VCaP (cell line): Measurements from ENCODE around the gene EIF2S2.

Source experiments
- H3K27ac ChIP-seq: fragments of 450-650 bp; 2 replicates; pipeline ENCODE4 v1.5.1; 2017
- CTCF ChIP-seq: fragments of 450-650 bp; conservative IDR thresholded peaks from 2 replicates; pipeline ENCODE4 v1.5.1; 2017; ENCODE audit warnings: mild to moderate bottlenecking, moderate library complexity

The EIF2S2 gene

GRCh38 chr20:34072778-34073177 lies 39.3 kb downstream of the EIF2S2 start:
- no peak overlapping the region for H3K27ac ChIP-seq
- TF ChIP-seq CTCF, result no peak

DNA sequence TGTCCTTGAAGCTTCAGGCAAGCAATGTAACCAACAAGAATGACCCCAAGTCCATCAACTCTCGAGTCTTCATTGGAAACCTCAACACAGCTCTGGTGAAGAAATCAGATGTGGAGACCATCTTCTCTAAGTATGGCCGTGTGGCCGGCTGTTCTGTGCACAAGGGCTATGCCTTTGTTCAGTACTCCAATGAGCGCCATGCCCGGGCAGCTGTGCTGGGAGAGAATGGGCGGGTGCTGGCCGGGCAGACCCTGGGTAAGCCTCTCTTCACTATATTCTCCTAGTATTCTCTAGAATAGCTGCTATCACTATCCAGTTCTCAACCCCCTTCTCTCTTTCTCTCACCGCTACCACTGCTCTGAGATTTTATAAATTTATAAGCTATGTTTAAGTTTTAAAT lies 40.0 kb downstream of the EIF2S2 start:
- TF ChIP-seq CTCF, result no peak
- H3K27ac ChIP-seq, result no peak overlapping the region

GRCh38 chr20:34070859-34071258 lies 41.2 kb downstream of the EIF2S2 start:
- no peak overlapping the region for H3K27ac ChIP-seq
- TF ChIP-seq CTCF, result no peak

- no peak overlapping the region for H3K27ac ChIP-seq
- TF ChIP-seq CTCF, result peak; percentile 58
Observed at GRCh38 chr20:34070079-34070439, 42.0 kb downstream of the EIF2S2 start.

DNA sequence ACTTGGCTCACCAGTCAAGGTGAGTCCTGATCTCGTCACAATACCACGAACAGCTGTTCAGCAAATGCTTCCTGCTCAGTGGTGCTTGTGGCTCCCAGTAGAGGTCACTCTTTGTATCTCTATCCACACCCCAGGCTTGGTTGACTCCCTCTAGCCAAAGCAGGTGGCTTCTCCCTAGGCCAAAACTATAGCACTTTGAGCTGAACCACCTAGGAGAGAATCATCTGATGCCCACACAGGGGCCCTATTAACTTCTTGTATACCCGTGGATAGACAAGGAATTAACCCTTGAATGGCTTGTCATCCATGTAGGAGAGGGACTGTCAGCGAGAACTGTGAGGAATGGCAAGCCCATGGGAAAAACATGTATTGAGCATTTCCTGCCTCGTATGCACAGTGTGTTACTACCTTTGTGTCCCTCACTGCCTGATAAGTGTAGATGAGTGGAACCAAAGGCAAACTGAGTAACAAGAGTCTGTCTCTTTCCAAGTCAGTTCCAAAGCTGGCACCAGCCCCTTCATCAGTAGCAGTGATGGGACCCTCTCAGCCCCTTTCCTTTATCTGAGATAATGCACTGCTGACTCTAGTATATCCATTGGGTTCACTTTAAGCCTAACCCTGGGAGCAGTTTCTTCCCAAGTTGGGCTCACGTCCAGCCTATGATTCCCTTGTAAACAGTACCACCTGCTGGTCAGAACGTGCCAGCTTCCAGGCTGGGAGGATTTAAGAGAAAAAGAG lies 42.5 kb downstream of the EIF2S2 start:
- H3K27ac ChIP-seq, result peak overlapping the region; percentile 32
- TF ChIP-seq CTCF, result peak; percentile 90

- TF ChIP-seq CTCF, result no peak
- no peak overlapping the region for H3K27ac ChIP-seq
Observed at GRCh38 chr20:34068001-34068400, 44.0 kb downstream of the EIF2S2 start.

- no peak overlapping the region for H3K27ac ChIP-seq
- TF ChIP-seq CTCF, result no peak
Observed at GRCh38 chr20:34066476-34067090, 45.5 kb downstream of the EIF2S2 start.
